ENCODE data around the gene DCLK2.

Gene DCLK2

GRCh38 chr4:150117629-150118028, 39.4 kb downstream of the DCLK2 start:
- DNase-seq (ENCODE audit: low read depth), result no peak

GRCh38 chr4:150119492-150119891, 41.2 kb downstream of the DCLK2 start:
- no peak for DNase-seq (ENCODE audit: low read depth)

DNA sequence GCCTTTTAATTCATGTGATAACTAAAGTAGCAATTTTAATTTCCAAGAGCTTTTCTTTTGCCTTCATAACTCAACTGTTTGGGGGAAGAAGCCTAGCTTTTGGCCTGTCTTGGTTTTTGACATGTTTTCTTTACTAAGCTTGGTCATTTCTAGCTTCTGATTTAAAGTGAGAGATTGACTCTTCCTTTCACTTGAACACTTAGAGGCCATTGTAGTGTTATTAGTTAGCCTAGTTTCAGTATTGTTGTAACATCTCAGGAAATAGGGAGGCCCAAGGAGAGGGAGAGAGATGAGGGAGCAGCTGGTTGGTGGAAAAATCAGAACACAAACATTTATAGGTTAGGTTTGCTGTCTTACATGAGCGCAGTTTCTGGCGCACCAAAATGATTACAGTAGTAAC, 44.8 kb downstream of the DCLK2 start:
- no peak for DNase-seq (ENCODE audit: low read depth)

- no peak for DNase-seq (ENCODE audit: low read depth)
These were observed 45.8 kb downstream of the DCLK2 start for GRCh38 chr4:150123796-150124677.

DNA sequence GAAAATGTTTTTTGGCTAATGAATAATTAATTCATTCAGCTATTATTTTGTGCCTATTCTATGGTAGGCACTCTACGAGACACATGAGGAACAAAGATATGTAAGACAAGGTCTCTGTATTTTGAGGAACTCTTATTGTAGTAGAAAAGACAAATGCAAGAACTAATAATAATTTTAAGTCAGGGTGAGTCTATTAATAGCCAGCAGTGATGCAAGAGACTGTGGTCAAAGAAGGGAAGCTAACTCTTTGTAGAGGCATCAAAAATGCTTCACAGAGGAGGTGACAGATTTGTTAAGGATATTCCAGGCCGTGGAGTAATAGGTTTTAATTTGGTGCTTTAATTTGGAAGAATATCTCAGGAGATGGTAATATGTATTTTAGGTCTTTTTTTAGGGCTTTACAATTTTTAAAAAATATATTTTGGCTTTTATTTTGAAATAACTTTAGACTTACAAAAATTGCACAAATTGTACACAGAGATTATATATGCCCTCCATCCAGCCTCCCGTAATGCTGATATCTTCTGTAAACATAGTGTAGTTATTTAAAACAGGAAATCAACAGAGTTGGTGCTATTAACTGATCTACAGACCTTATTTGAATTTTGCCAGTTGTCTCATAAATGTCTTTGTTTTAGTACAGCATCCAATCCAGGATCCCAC, 48.1 kb downstream of the DCLK2 start:
- DNase-seq (ENCODE audit: low read depth), result no peak

DNA sequence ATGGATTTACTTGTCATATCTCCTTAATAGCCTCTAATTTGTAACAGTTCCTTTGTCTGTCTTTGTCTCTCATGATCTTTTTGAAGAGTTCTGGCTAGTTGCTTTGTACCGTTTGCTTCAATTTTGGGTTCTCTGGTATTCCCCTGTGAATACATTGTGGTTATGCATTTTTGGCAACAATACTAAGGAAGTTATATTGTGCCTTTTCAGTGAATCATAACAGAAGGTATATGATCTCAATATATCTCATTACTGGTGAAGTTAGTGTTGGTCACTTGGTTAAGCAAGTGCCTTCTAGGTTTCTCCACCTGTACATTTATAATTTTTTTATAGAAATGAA, 48.6 kb downstream of the DCLK2 start:
- no peak for DNase-seq (ENCODE audit: low read depth)

- no peak for DNase-seq (ENCODE audit: low read depth)
These were observed 49.5 kb downstream of the DCLK2 start for GRCh38 chr4:150127757-150128156.

DNA sequence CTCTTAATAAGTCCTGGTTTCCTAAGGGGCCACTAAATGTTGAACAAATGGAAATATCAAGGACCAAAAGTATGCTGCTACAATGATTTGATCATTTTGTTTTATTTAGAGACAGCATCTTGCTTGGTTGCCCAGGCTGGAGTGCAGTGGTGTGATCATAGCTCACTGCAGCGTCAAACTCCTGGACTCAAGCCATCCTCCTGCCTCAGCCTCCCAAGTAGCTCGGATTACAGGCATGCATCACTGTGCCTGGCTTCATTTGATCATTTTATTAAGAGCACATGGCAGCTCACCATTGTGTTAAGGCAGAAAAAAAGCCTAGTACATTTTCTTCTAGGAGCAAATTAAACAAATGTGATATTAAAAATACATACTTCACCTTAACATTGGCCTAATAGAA, 52.7 kb downstream of the DCLK2 start:
- DNase-seq (ENCODE audit: low read depth), result no peak

DNA sequence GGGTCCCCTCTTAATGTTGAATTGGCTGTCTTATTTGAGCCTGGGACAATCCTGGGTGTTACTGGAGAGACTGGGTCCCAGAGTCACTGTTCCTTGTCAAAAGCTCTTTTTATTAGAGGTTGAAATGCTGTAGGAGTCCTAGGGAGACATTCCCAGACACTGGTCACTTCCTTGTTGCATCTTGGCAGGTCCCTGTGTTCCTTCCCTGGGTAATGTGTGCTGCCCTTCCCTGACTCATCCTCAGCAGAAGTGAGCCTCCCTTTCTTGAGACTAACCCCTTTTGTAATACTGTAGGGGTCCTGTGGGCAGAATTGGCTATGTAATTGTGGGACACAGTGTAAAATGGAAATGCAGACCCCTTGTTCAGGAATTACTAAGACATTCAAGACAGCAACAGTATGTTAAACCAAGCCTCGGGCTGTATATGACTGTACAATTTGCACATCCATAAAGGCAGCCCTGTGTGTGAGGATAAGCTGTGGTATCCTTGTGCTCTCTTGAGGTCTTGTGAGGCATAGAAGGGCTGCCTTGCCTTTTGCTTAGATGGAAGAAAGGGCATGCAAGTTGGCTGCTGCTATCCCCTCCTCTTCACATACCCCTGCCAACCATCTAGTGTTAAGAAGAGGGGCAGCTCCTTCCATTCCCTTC, 53.5 kb downstream of the DCLK2 start:
- DNase-seq (ENCODE audit: low read depth), result no peak

- no peak for DNase-seq (ENCODE audit: low read depth)
These were observed 55.4 kb downstream of the DCLK2 start for GRCh38 chr4:150133605-150134004.

DNA sequence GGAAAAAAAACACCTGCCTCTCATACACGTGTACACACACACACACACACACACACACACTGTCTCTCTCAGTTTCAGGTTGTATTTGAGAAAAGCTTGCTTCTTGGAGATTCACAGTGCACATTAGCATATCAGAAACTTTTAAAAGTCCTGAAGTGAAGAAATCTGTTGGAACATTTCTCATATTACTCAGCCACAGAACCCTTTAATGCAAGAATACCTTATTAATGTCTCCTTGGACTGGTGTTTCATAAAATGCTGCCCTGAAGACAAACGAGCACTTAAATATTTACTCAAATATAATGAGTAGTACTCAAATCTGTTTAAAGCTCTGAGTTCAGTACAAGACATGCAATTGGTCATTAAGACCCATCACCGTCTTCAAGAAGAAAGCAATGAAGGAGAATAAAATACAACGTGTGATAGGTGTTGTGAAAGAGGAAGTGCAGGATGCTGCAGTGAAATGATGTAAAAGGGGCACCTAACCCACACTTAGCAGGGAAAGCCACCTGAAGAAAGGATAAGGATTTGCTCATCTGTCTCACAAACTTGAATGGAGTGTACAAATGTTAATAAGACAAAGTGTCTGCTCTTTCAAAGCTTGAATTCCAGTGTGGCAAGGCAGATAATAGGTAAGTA, 57.0 kb downstream of the DCLK2 start:
- no peak for DNase-seq (ENCODE audit: low read depth)

DNA sequence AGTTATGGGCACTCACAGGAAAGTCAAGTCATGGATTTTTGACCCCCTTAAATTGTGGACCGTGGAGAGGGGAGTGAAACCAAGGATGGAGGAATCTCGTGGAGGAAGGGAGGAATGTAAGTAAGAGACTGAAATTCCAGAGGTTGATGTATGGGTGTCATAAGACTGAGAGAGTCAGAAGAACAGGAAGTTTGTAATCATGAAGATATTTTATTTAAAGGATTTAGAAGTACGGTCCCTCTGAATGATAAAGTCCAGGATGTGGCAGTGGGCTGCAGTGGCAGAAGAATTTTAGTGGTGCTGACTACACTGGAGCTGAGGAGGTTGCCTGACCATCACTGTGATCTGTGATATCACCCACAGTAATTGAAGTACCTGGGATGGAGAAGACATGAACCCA, 57.8 kb downstream of the DCLK2 start:
- DNase-seq (ENCODE audit: low read depth), result no peak

DNA sequence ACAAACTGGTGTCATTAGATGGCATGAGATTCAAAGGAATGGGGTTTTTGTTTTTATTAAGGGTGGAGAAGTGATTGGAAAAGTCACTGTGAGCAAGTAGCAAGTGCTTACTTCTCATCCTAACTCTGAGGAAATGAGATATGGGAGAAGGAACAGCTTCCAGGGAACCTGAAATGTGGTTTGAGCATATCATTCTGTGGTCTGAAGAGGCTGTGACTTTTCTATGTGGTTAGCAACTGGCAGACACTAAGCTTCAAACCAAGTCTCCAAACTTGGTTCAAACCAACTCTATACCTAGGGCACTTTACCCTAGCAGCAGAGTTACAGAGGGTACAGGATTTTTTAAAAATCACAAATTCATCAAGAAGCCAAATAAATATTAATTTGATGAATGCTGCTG, 58.2 kb downstream of the DCLK2 start:
- DNase-seq (ENCODE audit: low read depth), result no peak

DNA sequence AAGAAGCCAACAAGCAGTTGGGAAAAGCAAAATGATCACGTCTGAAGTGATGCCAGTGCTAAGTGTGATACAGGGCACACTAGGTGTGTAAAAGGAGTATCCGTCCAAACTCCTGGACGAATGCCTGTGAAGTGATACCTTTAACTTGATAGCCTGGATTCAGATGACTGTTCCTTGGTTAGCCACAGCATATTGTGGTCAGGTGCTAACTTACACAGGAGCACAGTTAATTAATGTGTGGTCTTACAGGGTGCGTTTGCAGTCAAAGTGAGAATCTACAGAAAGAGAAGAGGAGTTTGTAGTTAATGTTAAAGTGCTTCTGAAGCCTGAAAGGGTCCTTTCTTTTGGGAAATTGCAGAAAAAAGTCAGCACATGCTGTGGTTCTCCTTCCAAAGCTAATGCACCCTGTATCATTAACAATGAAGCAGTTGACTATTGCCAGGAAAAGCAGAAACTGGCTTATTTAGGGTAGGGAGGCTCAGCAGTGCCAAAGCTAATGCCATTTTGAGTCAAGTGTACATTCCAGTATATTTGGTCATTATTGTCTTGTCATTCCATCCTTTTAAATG, 61.1 kb downstream of the DCLK2 start:
- DNase-seq (ENCODE audit: low read depth), result no peak

DNA sequence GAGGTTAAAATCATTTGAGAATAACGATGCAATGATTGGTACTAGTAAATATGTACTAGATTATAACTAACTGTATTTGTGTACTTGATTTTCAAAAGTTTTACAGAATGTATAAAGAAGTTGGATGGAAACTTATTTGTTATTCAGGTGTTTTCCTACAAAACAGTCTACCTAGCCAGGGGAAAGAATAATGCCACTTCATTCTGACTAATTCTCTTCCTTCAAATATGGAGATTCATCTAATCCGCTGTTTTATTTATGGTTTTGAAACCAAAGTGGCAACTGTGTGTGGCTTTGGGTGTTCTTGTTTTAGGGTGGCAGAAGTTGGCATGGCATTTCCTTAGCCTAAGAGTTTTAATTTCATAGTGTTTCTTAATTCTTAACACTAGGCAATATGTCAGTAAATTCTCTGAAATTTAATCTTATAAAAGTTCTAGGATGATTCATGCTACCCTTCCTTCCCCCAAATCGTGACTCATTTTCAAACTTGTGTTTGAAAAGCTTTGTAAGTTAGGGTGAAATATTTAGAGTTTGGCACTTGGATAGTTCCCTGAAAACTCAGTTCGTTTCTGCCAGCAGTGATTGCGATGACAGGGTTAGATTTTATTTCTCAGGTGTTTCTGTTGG, 62.6 kb downstream of the DCLK2 start:
- no peak for DNase-seq (ENCODE audit: low read depth)

GRCh38 chr4:150141756-150142155, 63.5 kb downstream of the DCLK2 start:
- no peak for DNase-seq (ENCODE audit: low read depth)

- DNase-seq (ENCODE audit: low read depth), result no peak
These were observed 64.6 kb downstream of the DCLK2 start for GRCh38 chr4:150142831-150143230.

DNA sequence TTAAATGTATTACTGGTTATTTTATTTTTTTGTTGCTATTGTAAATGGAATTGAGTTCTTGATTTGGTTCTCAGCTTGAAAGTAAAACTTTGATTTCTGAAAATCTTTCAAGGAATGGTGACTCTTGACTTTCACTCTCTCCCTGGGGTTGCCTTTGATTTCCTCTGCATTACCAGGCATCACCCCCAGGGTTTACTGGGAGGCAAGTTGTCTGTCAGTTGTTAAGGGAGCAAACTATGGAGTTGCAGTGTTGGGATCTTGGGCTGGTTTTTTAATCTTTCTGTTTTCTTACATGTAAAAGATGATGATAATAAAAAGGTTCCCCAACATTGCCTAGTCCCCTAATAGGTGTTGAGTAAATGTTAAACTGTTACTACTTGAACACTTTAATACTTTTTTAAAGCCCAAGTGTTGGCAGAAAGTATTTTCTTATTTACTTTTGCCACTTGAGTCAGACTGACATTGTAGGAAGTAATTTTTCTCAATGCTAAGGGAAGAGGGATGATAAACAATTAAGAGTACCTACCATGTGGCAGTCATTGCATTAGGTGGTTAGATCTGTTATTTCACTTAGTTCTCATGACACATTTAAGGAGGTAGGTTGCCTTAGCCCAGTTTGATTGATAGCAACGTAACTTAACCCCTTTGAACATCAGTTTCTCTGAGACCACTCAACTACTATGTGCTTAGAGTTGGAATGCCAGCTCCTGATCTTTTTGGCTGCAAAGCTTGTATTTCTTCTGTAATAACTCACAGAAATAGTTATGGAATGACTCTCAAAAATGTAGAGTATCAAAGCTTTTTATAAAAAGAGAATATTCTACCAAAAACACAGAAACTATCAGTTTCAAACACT, 67.1 kb downstream of the DCLK2 start:
- no peak for DNase-seq (ENCODE audit: low read depth)

GRCh38 chr4:150145946-150146340, 67.7 kb downstream of the DCLK2 start:
- DNase-seq (ENCODE audit: low read depth), result no peak

- no peak for DNase-seq (ENCODE audit: low read depth)
These were observed 71.1 kb downstream of the DCLK2 start for GRCh38 chr4:150149381-150149780.

DNA sequence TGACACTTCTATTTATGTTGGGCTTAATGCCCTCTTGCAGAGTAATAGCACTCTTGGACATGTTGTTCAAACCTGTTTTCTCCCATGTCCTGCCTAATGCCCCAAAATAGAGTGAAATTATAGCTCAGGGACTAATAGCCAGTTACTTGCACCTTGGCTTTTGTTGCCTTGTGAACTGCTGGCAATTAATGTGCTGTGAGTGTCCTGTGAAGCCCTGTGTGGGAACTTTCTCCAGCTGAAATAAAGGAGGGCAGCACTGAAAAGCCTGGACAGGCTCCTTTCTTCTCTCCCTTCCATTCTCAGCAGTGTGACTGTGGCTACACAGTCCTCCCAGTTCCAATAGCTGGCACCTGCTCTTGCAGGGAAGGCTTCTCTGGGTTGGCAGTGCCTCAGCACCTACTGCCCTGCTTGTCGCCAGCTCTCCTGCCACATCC, 72.4 kb downstream of the DCLK2 start:
- no peak for DNase-seq (ENCODE audit: low read depth)
